Measurements from ENCODE around the gene DHX9.
A peak's percentile ranks its signal among the peaks of the same experiment; 100 is the strongest.

DHX9 gene

GRCh38 chr1:182884872-182885271, 45.7 kb downstream of the DHX9 start:
- no peak overlapping the region for H3K9ac ChIP-seq (ENCODE audit: low read length)
- H2BK15ac ChIP-seq (ENCODE audit: low read depth, poor library complexity, severe bottlenecking): no peak overlapping the region
- no peaks in the 10 kb centered on the region for H3K9me3 ChIP-seq (ENCODE audit: control insufficient read depth, low read length)
- no peak overlapping the region for H4K91ac ChIP-seq (ENCODE audit: low read length)
- no peak overlapping the region for H2BK5ac ChIP-seq (ENCODE audit: low read depth, low read length, poor library complexity, severe bottlenecking)
- H3K27ac ChIP-seq (ENCODE audit: low read length, poor library complexity, severe bottlenecking): no peak overlapping the region
- no peak overlapping the region for H2AK5ac ChIP-seq (ENCODE audit: low read length, severe bottlenecking)
- H2AFZ ChIP-seq (ENCODE audit: low read depth, low read length): no peak overlapping the region
- H3K23ac ChIP-seq (ENCODE audit: low read length in 2 of 2): no peak overlapping the region
- H2BK12ac ChIP-seq (ENCODE audit: low read length in 2 of 2): no peak overlapping the region
- no peak overlapping the region for H3K14ac ChIP-seq (ENCODE audit: low read length in 2 of 2)
- H3K4me3 ChIP-seq (ENCODE audit: insufficient read depth in 1 of 2, low read depth in 1 of 2, low read length in 2 of 2): no peak overlapping the region
- H3K4me2 ChIP-seq (ENCODE audit: low read length, poor library complexity, severe bottlenecking): no peak overlapping the region
- H3K27me3 ChIP-seq (ENCODE audit: control insufficient read depth in 1 of 2, insufficient read depth in 1 of 2, low read length in 2 of 2): no peaks in the 10 kb centered on the region
- H3K36me3 ChIP-seq (ENCODE audit: control insufficient read depth in 1 of 2, insufficient read depth in 2 of 2, low read depth in 1 of 2, low read length in 2 of 2): peaks cover 27 to 91% of the 10 kb centered on the region in 2 experiments
- H3K79me1 ChIP-seq (replicated peaks; ENCODE audit: low read length, poor library complexity, severe bottlenecking): peaks cover 11% of the 10 kb centered on the region
- no peaks in the 10 kb centered on the region for H3K4me1 ChIP-seq (ENCODE audit: control insufficient read depth, insufficient read depth, low read depth, low read length)
- H3K18ac ChIP-seq (ENCODE audit: low read depth in 1 of 2, low read length in 2 of 2): no peak overlapping the region
- no peak overlapping the region for H2BK120ac ChIP-seq (ENCODE audit: low read depth, low read length)
- DNase-seq: no peak
- no peak overlapping the region for H4K8ac ChIP-seq (ENCODE audit: low read length)
- no peak overlapping the region for H3K4ac ChIP-seq (ENCODE audit: low read depth in 1 of 2, low read length in 2 of 2)

GRCh38 chr1:182885591-182885990, 46.4 kb downstream of the DHX9 start:
- no peak overlapping the region for H3K14ac ChIP-seq (ENCODE audit: low read length in 2 of 2)
- H3K18ac ChIP-seq (ENCODE audit: low read depth in 1 of 2, low read length in 2 of 2): no peak overlapping the region
- H2BK120ac ChIP-seq (ENCODE audit: low read depth, low read length): no peak overlapping the region
- H3K4me3 ChIP-seq (ENCODE audit: insufficient read depth in 1 of 2, low read depth in 1 of 2, low read length in 2 of 2): no peak overlapping the region
- H2AFZ ChIP-seq (ENCODE audit: low read depth, low read length): no peak overlapping the region
- no peak overlapping the region for H3K4ac ChIP-seq (ENCODE audit: low read depth in 1 of 2, low read length in 2 of 2)
- no peak overlapping the region for H3K9ac ChIP-seq (ENCODE audit: low read length)
- H3K79me1 ChIP-seq (replicated peaks; ENCODE audit: low read length, poor library complexity, severe bottlenecking): peaks cover 9% of the 10 kb centered on the region
- no peak overlapping the region for H4K91ac ChIP-seq (ENCODE audit: low read length)
- H3K4me2 ChIP-seq (ENCODE audit: low read length, poor library complexity, severe bottlenecking): no peak overlapping the region
- no peak overlapping the region for H4K8ac ChIP-seq (ENCODE audit: low read length)
- no peak overlapping the region for H2BK5ac ChIP-seq (ENCODE audit: low read depth, low read length, poor library complexity, severe bottlenecking)
- WGBS: 99% methylated on average over 3 of the region's 3 CpGs
- H3K27ac ChIP-seq (ENCODE audit: low read length, poor library complexity, severe bottlenecking): no peak overlapping the region
- no peak for DNase-seq
- H2AK5ac ChIP-seq (ENCODE audit: low read length, severe bottlenecking): no peak overlapping the region
- no peaks in the 10 kb centered on the region for H3K27me3 ChIP-seq (ENCODE audit: control insufficient read depth in 1 of 2, insufficient read depth in 1 of 2, low read length in 2 of 2)
- no peak overlapping the region for H2BK12ac ChIP-seq (ENCODE audit: low read length in 2 of 2)
- peaks cover 26 to 84% of the 10 kb centered on the region in 2 experiments for H3K36me3 ChIP-seq (ENCODE audit: control insufficient read depth in 1 of 2, insufficient read depth in 2 of 2, low read depth in 1 of 2, low read length in 2 of 2)
- H3K23ac ChIP-seq (ENCODE audit: low read length in 2 of 2): no peak overlapping the region
- H3K4me1 ChIP-seq (ENCODE audit: control insufficient read depth, insufficient read depth, low read depth, low read length): no peaks in the 10 kb centered on the region
- no peaks in the 10 kb centered on the region for H3K9me3 ChIP-seq (ENCODE audit: control insufficient read depth, low read length)
- H2BK15ac ChIP-seq (ENCODE audit: low read depth, poor library complexity, severe bottlenecking): no peak overlapping the region

- no peak overlapping the region for H2AFZ ChIP-seq (ENCODE audit: low read depth, low read length)
- WGBS: 99% methylated on average over 11 of the region's 11 CpGs
- no peak overlapping the region for H2AK5ac ChIP-seq (ENCODE audit: low read length, severe bottlenecking)
- H3K4ac ChIP-seq (ENCODE audit: low read depth in 1 of 2, low read length in 2 of 2): no peak overlapping the region
- no peaks in the 10 kb centered on the region for H3K9me3 ChIP-seq (ENCODE audit: control insufficient read depth, low read length)
- H2BK12ac ChIP-seq (ENCODE audit: low read length in 2 of 2): no peak overlapping the region
- H3K14ac ChIP-seq (ENCODE audit: low read length in 2 of 2): no peak overlapping the region
- H3K79me1 ChIP-seq (replicated peaks; ENCODE audit: low read length, poor library complexity, severe bottlenecking): peaks cover 8% of the 10 kb centered on the region
- H2BK15ac ChIP-seq (ENCODE audit: low read depth, poor library complexity, severe bottlenecking): no peak overlapping the region
- no peaks in the 10 kb centered on the region for H3K4me1 ChIP-seq (ENCODE audit: control insufficient read depth, insufficient read depth, low read depth, low read length)
- no peak overlapping the region for H3K9ac ChIP-seq (ENCODE audit: low read length)
- no peak overlapping the region for H3K27ac ChIP-seq (ENCODE audit: low read length, poor library complexity, severe bottlenecking)
- no peak overlapping the region for H2BK5ac ChIP-seq (ENCODE audit: low read depth, low read length, poor library complexity, severe bottlenecking)
- H3K27me3 ChIP-seq (ENCODE audit: control insufficient read depth in 1 of 2, insufficient read depth in 1 of 2, low read length in 2 of 2): no peaks in the 10 kb centered on the region
- no peak overlapping the region for H2BK120ac ChIP-seq (ENCODE audit: low read depth, low read length)
- no peak overlapping the region for H3K4me3 ChIP-seq (ENCODE audit: insufficient read depth in 1 of 2, low read depth in 1 of 2, low read length in 2 of 2)
- H3K4me2 ChIP-seq (ENCODE audit: low read length, poor library complexity, severe bottlenecking): no peak overlapping the region
- no peak overlapping the region for H3K18ac ChIP-seq (ENCODE audit: low read depth in 1 of 2, low read length in 2 of 2)
- H4K91ac ChIP-seq (ENCODE audit: low read length): peak overlapping the region; percentile 29
- H4K8ac ChIP-seq (ENCODE audit: low read length): no peak overlapping the region
- no peak overlapping the region for H3K23ac ChIP-seq (ENCODE audit: low read length in 2 of 2)
- no peak for DNase-seq
- H3K36me3 ChIP-seq (ENCODE audit: control insufficient read depth in 1 of 2, insufficient read depth in 2 of 2, low read depth in 1 of 2, low read length in 2 of 2): peaks cover 21 to 70% of the 10 kb centered on the region in 2 experiments
Observed at GRCh38 chr1:182886985-182887384, 47.8 kb downstream of the DHX9 start.

GRCh38 chr1:182888736-182889531, 49.8 kb downstream of the DHX9 start:
- H3K79me1 ChIP-seq (replicated peaks; ENCODE audit: low read length, poor library complexity, severe bottlenecking): peaks cover 7% of the 10 kb centered on the region
- H4K91ac ChIP-seq (ENCODE audit: low read length): no peak overlapping the region
- H2AK5ac ChIP-seq (ENCODE audit: low read length, severe bottlenecking): no peak overlapping the region
- peaks cover 18 to 51% of the 10 kb centered on the region in 2 experiments for H3K36me3 ChIP-seq (ENCODE audit: control insufficient read depth in 1 of 2, insufficient read depth in 2 of 2, low read depth in 1 of 2, low read length in 2 of 2)
- no peak overlapping the region for H4K8ac ChIP-seq (ENCODE audit: low read length)
- no peak overlapping the region for H2BK5ac ChIP-seq (ENCODE audit: low read depth, low read length, poor library complexity, severe bottlenecking)
- no peaks in the 10 kb centered on the region for H3K27me3 ChIP-seq (ENCODE audit: control insufficient read depth in 1 of 2, insufficient read depth in 1 of 2, low read length in 2 of 2)
- no peak overlapping the region for H3K18ac ChIP-seq (ENCODE audit: low read depth in 1 of 2, low read length in 2 of 2)
- no peak overlapping the region for H2AFZ ChIP-seq (ENCODE audit: low read depth, low read length)
- H2BK120ac ChIP-seq (ENCODE audit: low read depth, low read length): no peak overlapping the region
- H3K9ac ChIP-seq (ENCODE audit: low read length): no peak overlapping the region
- no peaks in the 10 kb centered on the region for H3K4me1 ChIP-seq (ENCODE audit: control insufficient read depth, insufficient read depth, low read depth, low read length)
- no peaks in the 10 kb centered on the region for H3K9me3 ChIP-seq (ENCODE audit: control insufficient read depth, low read length)
- H2BK12ac ChIP-seq (ENCODE audit: low read length in 2 of 2): no peak overlapping the region
- 91% methylated on average over 6 of the region's 7 CpGs for WGBS
- peak; percentile 50 for DNase-seq
- no peak overlapping the region for H3K27ac ChIP-seq (ENCODE audit: low read length, poor library complexity, severe bottlenecking)
- no peak overlapping the region for H3K4ac ChIP-seq (ENCODE audit: low read depth in 1 of 2, low read length in 2 of 2)
- no peak overlapping the region for H3K4me2 ChIP-seq (ENCODE audit: low read length, poor library complexity, severe bottlenecking)
- no peak overlapping the region for H2BK15ac ChIP-seq (ENCODE audit: low read depth, poor library complexity, severe bottlenecking)
- H3K4me3 ChIP-seq (ENCODE audit: insufficient read depth in 1 of 2, low read depth in 1 of 2, low read length in 2 of 2): no peak overlapping the region
- peak overlapping the region; percentile 57 to 96 for H3K23ac ChIP-seq (ENCODE audit: low read length in 2 of 2)
- H3K14ac ChIP-seq (ENCODE audit: low read length in 2 of 2): no peak overlapping the region
